Ovary (tissue), 10 donors: ENCODE results near the gene SPANXD. TPM values are rescaled to one million over a fixed set of nuclear protein-coding genes. Genes with fewer than 3 reads are reported as not detected.
"Not testable (repeated sequence)": the region's sequence is repeated elsewhere in the genome, so short reads cannot be mapped to it uniquely, and the experiment has no call there.

Experiments
- DNase-seq, 5 donors: peaks; one replicate each; pipeline ENCODE4 v3.0.0-alpha.2; 2019 to 2020
- H3K27ac ChIP-seq, 2 donors: fragments of 200-600 bp; one replicate each; pipeline versions ENCODE4 v1.5.1 to v1.8.0; 2019 to 2022
- H3K27me3 ChIP-seq: fragments of 200-600 bp; one replicate; pipeline ENCODE4 v1.8.0; 2022
- H3K36me3 ChIP-seq: fragments of 200-600 bp; sonication (generic); one replicate; pipeline ENCODE4 v1.5.1; 2019
- H3K4me1 ChIP-seq: one replicate; pipeline ENCODE4 v1.8.1; 2013; ENCODE audit warnings: mild to moderate bottlenecking, moderate library complexity; ENCODE audit not compliant: insufficient read depth
- H3K4me3 ChIP-seq: fragments of 200-600 bp; sonication (generic); one replicate; pipeline ENCODE4 v1.5.1; 2017
- H3K9me3 ChIP-seq, 2 donors: fragments of 200-600 bp in 1 of 2; sonication (generic) in 1 of 2; one replicate each; pipeline versions ENCODE4 v1.5.1 to v1.8.1; 2013 to 2019; ENCODE audit warnings: mild to moderate bottlenecking in 1 of 2, moderate library complexity in 1 of 2
- EP300 ChIP-seq: sonication (generic); formaldehyde crosslinking; IDR thresholded peaks from one replicate; pipeline ENCODE4 v1.6.1; 2017; ENCODE audit warnings: antibody characterized with exemption
- POLR2A ChIP-seq: fragments of 450-650 bp; IDR thresholded peaks from one replicate; pipeline ENCODE4 v1.6.1; 2017; ENCODE audit warnings: antibody characterized with exemption, mild to moderate bottlenecking, moderate library complexity
- WGBS, 3 donors: extraction: QIAGEN DNeasy Blood & Tissue Kit in 1 of 3; methylation state at CpG; one replicate each; pipeline versions ENCODE4 v1.1.5 to v1.1.7; 2013 to 2017; 5-methylcytosine and 5-hydroxymethylcytosine counted together
- intact Hi-C, 4 donors: fragments of 100-400 bp; cut with DNase I; formaldehyde crosslinking; loops; one replicate each; pipeline versions ENCODE4 v1.11.0 to v1.15.1; 2022 to 2023
- long read RNA-seq, 3 donors: library from polyadenylated mRNA in 2 of 3; unstranded in 2 of 3; transcript quantifications; one replicate each; pipeline ENCODE4 v2.0.0 and lab custom pipeline, GENCODE V29; 2021 to 2026
- polyA plus RNA-seq, 2 donors: library from polyadenylated mRNA; stranded (reverse); fragments of 200-250 nt in 1 of 2; fragments of 350-450 nt in 1 of 2; fragmentation: Illumina TruSeq in 1 of 2; extraction: RNeasy Lipid Tissue Mini Kit (QIAGEN cat#74804) in 1 of 2; gene quantifications; one replicate each; pipeline ENCODE4 v1.2.3, GENCODE V29; 2013 to 2014
- total RNA-seq, 7 donors: library from RNA; depleted of rRNA in 2 of 7; stranded (reverse); fragments of >200 nt in 2 of 7; fragmentation: NEBNext Ultra II Directional in 3 of 7; extraction: Animal tissue kit (Norgen Biotek cat#: 25700) in 3 of 7; gene quantifications; one replicate each; pipeline versions ENCODE4 v1.1.0 to v1.2.4, GENCODE V29; 2016 to 2023
- TF ChIP-seq, protein P1 (sequence below), 3 donors: fragments of 450-650 bp in 2 of 3; fragments of 200-600 bp in 1 of 3; IDR thresholded peaks; one replicate each; pipeline versions ENCODE4 v1.5.1 to v1.8.0; 2016 to 2022; ENCODE audit warnings: antibody characterized with exemption in 3 of 3, mild to moderate bottlenecking in 1 of 3
- donor health status: DM: no; HTN: no; CAD: no; lungs with moderate emphysema.
- donor health status: DM: no; HTN: no; CAD: no.
- donor health status: Bipolar disorder and iron deficiency.
- donor health status: DM: yes; HTN: yes; CAD: no.
- donor health status: DM: no; HTN: no; CAD: no.
- donor health status: DM: yes; HTN: yes; CAD: no.

SPANXD gene, protein sequence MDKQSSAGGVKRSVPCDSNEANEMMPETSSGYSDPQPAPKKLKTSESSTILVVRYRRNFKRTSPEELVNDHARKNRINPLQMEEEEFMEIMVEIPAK
- total RNA-seq: not detected
- polyA plus RNA-seq: not detected
- long read RNA-seq, donor 1: 0 reads
- long read RNA-seq, donor 2: 0 reads
- long read RNA-seq, donor 3: 0 reads

DNA sequence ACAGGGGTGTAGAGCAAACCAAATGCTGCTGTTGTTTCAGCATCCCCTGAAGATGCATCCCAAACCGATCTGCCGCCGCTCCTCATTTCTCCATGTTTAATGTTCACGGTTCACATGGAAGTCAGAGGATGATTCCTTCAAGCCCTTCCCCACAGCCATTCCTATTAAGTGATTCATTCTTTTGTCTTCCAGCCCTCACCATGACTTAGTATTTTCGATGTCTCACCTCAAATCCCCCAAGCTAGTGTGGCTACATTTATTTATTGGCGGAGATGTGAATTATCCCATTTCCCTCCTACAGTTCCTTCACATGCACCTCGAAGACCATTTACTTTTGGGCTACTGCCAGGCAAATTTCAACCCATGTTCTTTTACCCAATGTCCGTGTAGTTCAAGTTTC lies at the start of gene SPANXD:
Gene SPANXD (minus strand): TSS at position 101 of the 400 bp plus-strand sequence. CDS start 334 bp downstream, outside the sequence.
- H3K4me3 ChIP-seq, H3K36me3 ChIP-seq, H3K27me3 ChIP-seq, intact Hi-C loops, H3K27ac ChIP-seq, DNase-seq, H3K9me3 ChIP-seq, H3K4me1 ChIP-seq: not testable (repeated sequence)
- 44 to 72% (median 64%) methylated on average over 2 to 4 of the region's 8 CpGs for WGBS, 3 donors

DNA sequence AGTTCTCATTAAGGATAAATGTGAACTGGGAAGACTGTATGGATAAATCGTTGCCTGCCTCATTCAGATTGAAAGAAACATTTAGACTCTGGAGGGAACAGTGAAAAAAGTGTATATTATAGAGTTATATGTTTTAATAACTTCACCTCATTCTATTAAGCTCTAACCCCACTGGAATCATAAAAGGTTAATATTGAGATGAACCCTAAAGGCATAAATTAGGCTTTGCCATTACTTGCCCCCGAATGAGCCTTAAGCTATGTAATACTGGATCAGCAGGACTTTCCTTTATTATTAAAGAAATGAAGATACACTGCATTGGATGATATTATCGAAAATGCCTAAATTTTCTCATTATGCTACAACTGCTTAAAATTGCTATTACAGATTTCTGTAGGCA lies 44.1 kb upstream of the SPANXD start:
- WGBS, 3 donors: 62 to 72% (median 63%) methylated on average over 3 of the region's 3 CpGs
- Histone ChIP-seq H3K36me3 (no peaks in the 10 kb centered on the region), H3K27ac (no peak overlapping the region), H3K4me3 (no peak overlapping the region), H3K9me3 (no peaks in the 10 kb centered on the region), H3K27me3 (no peaks in the 10 kb centered on the region), H3K4me1 (no peaks in the 10 kb centered on the region)
- TF ChIP-seq POLR2A: no peak
- TF ChIP-seq EP300: no peak
- TF ChIP-seq, protein P1, sequence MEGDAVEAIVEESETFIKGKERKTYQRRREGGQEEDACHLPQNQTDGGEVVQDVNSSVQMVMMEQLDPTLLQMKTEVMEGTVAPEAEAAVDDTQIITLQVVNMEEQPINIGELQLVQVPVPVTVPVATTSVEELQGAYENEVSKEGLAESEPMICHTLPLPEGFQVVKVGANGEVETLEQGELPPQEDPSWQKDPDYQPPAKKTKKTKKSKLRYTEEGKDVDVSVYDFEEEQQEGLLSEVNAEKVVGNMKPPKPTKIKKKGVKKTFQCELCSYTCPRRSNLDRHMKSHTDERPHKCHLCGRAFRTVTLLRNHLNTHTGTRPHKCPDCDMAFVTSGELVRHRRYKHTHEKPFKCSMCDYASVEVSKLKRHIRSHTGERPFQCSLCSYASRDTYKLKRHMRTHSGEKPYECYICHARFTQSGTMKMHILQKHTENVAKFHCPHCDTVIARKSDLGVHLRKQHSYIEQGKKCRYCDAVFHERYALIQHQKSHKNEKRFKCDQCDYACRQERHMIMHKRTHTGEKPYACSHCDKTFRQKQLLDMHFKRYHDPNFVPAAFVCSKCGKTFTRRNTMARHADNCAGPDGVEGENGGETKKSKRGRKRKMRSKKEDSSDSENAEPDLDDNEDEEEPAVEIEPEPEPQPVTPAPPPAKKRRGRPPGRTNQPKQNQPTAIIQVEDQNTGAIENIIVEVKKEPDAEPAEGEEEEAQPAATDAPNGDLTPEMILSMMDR (IDR thresholded peaks at IDR 0.05): no peak
- intact Hi-C loops: no loop called here
- no peak for DNase-seq

DNA sequence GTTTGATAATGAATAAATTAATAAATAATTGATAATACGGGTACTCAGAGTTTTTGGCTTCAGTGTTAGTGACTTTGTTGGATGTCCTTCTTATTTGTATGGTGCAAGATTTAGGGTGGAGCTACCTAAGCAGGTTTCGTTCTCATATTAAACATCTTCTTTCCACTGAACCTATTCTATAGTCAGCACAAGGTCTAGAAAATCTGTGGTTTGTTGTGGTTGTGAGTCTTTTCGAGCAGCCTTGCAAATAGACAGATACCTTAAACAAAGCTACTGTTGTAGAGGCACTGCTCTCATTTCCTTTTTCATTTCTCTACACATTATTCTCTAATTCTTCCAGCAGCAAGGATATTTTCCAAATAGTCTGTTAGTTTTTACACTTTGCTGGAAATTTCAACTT lies 38.1 kb upstream of the SPANXD start:
- 62 to 64% (median 64%) methylated on average over 3 of the region's 3 CpGs for WGBS, 3 donors
- no peak overlapping the region for H3K27ac ChIP-seq
- no peaks in the 10 kb centered on the region for H3K9me3 ChIP-seq
- no peak for DNase-seq
- no peaks in the 10 kb centered on the region for H3K4me1 ChIP-seq
- H3K27me3 ChIP-seq: no peaks in the 10 kb centered on the region
- TF ChIP-seq POLR2A (no peak), EP300 (no peak)
- TF ChIP-seq, protein P1 (IDR thresholded peaks at IDR 0.05): no peak
- no peaks in the 10 kb centered on the region for H3K36me3 ChIP-seq
- intact Hi-C loops: no loop called here
- no peak overlapping the region for H3K4me3 ChIP-seq

DNA sequence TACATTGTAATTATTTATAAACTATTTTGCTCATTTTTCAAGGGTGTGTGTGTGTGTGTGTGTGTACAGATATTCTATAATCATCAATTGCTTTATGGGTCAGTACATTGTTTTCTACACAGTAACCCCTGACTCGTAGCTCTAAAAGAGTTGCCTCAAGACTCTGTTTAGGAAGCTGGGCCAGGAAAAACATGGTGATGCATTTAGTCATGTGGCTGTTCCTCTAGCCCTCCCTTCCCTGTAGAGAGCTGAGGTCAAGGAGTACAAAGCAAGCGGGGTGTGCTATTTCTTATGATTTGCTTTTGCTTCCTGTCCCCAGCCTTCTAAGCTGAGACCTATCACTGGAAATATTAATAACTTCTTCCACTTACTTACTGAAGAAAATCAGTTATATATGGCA lies 34.8 kb upstream of the SPANXD start:
- Histone ChIP-seq H3K4me3 (no peak overlapping the region), H3K27ac (no peak overlapping the region), H3K36me3 (no peaks in the 10 kb centered on the region), H3K4me1 (no peaks in the 10 kb centered on the region), H3K9me3 (no peaks in the 10 kb centered on the region), H3K27me3 (no peaks in the 10 kb centered on the region)
- intact Hi-C loops: no loop called here
- WGBS, 3 donors: 47 to 71% (median 48%) methylated on average over 2 of the region's 2 CpGs
- DNase-seq: no peak
- TF ChIP-seq, protein P1 (IDR thresholded peaks at IDR 0.05): no peak
- TF ChIP-seq POLR2A (no peak), EP300 (no peak)

DNA sequence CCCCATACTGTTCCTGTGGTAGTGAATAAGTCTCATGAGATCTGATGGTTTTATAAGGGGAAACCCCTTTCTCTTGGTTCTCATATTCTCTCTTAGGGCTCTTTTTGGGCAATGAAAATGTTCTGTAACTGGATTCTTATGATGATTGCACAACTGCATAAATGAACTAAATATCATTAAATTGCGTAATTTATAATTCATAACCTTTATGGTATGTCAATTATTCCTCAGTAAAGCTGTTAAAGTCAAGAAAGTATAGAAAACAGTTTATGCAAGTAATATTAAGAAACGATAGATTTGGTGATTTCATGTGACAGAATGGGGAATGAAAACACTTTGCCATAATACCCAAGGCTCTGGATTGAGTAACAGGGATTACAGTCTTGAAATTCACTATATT lies 33.5 kb upstream of the SPANXD start:
- WGBS, 3 donors: 69 to 79% (median 71%) methylated on average over 2 of the region's 2 CpGs
- H3K27ac ChIP-seq: no peak overlapping the region
- intact Hi-C loops: no loop called here

More for the DNA sequence above, 33.5 kb upstream of the SPANXD start:
- no peaks in the 10 kb centered on the region for H3K9me3 ChIP-seq
- no peaks in the 10 kb centered on the region for H3K4me1 ChIP-seq
- no peaks in the 10 kb centered on the region for H3K27me3 ChIP-seq
- TF ChIP-seq, protein P1 (IDR thresholded peaks at IDR 0.05): no peak
- TF ChIP-seq POLR2A: no peak
- TF ChIP-seq EP300: no peak
- no peaks in the 10 kb centered on the region for H3K36me3 ChIP-seq
- DNase-seq: no peak
- no peak overlapping the region for H3K4me3 ChIP-seq
